ENCODE data around the gene AQP6. TPM values are rescaled to one million over a fixed set of nuclear protein-coding genes. Genes with fewer than 3 reads are reported as not detected.

The AQP6 gene
- polyA plus RNA-seq, 1 of the 3 experiments (the other 2 are of a cell fraction), result 0.10 TPM

DNA sequence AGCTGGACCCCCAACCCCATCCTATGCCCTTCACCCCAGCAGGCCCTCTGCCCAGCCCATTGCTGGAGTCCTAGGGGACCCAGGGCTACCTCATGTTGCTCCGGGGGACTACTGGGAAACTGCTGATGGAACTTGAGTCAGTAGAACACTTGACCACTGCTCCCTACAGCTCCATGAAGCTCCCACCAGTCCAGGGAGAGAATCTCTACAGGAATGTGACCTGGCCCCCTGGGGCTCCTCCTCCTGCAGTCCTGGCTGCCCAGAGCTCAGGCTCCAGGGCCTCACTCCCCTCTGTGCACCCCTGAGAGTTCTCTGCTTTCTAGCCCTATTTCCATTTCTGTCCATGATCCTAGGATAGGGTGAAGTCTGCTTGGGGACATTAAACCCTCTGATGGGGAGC is 33.0 kb upstream of the AQP6 start:
- Histone ChIP-seq H3K4me1 (ENCODE audit: control insufficient read depth in 1 of 2, insufficient read depth in 2 of 2, low read depth in 1 of 2, low read length in 1 of 2) (peaks cover 0 to 3% of the 10 kb centered on the region in 2 experiments; a peak in 1 of 4 replicates), H3K9me2 (no peaks in the 10 kb centered on the region), H3K36me3 (replicated peaks in 1 of 2; ENCODE audit: control insufficient read depth in 1 of 2, insufficient read depth in 2 of 2, low read length in 1 of 2) (no peaks in the 10 kb centered on the region), H4K20me1 (ENCODE audit: insufficient read depth) (no peaks in the 10 kb centered on the region), H3K9ac (no peak overlapping the region), H3K27me3 (ENCODE audit: insufficient read depth) (no peaks in the 10 kb centered on the region), H2AFZ (ENCODE audit: low read depth) (no peak overlapping the region), H3K4me3 (ENCODE audit: low read depth in 2 of 2, low read length in 1 of 2) (no peak overlapping the region), H3K79me2 (ENCODE audit: insufficient read depth) (no peaks in the 10 kb centered on the region), H3F3A (replicated peaks; ENCODE audit: insufficient read depth) (no peaks in the 10 kb centered on the region), H3K4me2 (no peak overlapping the region), H3K9me3 (no peaks in the 10 kb centered on the region), H3K27ac (ENCODE audit: low read depth in 2 of 2, low read length in 1 of 2) (no peak overlapping the region)
- no peak for DNase-seq
- WGBS (ENCODE audit: low lambda C conversion rate), result no CpG with 5 or more reads among the region's 1 CpG
- POLR2A ChIA-PET, result no interaction called here
- CTCF ChIA-PET, result interaction anchor here (0.6 to 2.0 kb wide), 4 partner anchors 25 to 116 kb away, joined by 3 to 7 read pairs (median 4); no protein-coding TSS in a partner anchor
- no peak for TF ChIP-seq TAF1 (IDR thresholded peaks at IDR 0.05; ENCODE audit: borderline replicate concordance, low read depth, low read length)
- no peak for TF ChIP-seq YY1 (IDR thresholded peaks at IDR 0.05; ENCODE audit: low read depth)
- no peak for TF ChIP-seq SIN3A (IDR thresholded peaks at IDR 0.05; ENCODE audit: borderline replicate concordance, low read depth, low read length)
- TF ChIP-seq MEF2A (IDR thresholded peaks at IDR 0.05; ENCODE audit: borderline replicate concordance, low read depth), result no peak
- no peak for TF ChIP-seq ELF1 (IDR thresholded peaks at IDR 0.05)
- TF ChIP-seq CHD2 (IDR thresholded peaks at IDR 0.05; ENCODE audit: low read length, partially characterized antibody), result no peak
- TF ChIP-seq, protein P1, sequence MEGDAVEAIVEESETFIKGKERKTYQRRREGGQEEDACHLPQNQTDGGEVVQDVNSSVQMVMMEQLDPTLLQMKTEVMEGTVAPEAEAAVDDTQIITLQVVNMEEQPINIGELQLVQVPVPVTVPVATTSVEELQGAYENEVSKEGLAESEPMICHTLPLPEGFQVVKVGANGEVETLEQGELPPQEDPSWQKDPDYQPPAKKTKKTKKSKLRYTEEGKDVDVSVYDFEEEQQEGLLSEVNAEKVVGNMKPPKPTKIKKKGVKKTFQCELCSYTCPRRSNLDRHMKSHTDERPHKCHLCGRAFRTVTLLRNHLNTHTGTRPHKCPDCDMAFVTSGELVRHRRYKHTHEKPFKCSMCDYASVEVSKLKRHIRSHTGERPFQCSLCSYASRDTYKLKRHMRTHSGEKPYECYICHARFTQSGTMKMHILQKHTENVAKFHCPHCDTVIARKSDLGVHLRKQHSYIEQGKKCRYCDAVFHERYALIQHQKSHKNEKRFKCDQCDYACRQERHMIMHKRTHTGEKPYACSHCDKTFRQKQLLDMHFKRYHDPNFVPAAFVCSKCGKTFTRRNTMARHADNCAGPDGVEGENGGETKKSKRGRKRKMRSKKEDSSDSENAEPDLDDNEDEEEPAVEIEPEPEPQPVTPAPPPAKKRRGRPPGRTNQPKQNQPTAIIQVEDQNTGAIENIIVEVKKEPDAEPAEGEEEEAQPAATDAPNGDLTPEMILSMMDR (IDR thresholded peaks at IDR 0.05), result no peak
- TF ChIP-seq, protein P2, sequence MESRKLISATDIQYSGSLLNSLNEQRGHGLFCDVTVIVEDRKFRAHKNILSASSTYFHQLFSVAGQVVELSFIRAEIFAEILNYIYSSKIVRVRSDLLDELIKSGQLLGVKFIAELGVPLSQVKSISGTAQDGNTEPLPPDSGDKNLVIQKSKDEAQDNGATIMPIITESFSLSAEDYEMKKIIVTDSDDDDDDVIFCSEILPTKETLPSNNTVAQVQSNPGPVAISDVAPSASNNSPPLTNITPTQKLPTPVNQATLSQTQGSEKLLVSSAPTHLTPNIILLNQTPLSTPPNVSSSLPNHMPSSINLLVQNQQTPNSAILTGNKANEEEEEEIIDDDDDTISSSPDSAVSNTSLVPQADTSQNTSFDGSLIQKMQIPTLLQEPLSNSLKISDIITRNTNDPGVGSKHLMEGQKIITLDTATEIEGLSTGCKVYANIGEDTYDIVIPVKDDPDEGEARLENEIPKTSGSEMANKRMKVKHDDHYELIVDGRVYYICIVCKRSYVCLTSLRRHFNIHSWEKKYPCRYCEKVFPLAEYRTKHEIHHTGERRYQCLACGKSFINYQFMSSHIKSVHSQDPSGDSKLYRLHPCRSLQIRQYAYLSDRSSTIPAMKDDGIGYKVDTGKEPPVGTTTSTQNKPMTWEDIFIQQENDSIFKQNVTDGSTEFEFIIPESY (IDR thresholded peaks at IDR 0.05; ENCODE audit: borderline replicate concordance, low read depth), result no peak
- TF ChIP-seq RCOR1 (IDR thresholded peaks at IDR 0.05; ENCODE audit: low read length), result no peak
- TF ChIP-seq GATA2 (CRISPR knock-in tag; IDR thresholded peaks at IDR 0.05), result no peak
- no peak for TF ChIP-seq RFX5 (IDR thresholded peaks at IDR 0.05; ENCODE audit: low read length)
- TF ChIP-seq, protein P3, sequence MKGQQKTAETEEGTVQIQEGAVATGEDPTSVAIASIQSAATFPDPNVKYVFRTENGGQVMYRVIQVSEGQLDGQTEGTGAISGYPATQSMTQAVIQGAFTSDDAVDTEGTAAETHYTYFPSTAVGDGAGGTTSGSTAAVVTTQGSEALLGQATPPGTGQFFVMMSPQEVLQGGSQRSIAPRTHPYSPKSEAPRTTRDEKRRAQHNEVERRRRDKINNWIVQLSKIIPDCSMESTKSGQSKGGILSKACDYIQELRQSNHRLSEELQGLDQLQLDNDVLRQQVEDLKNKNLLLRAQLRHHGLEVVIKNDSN (IDR thresholded peaks at IDR 0.05; ENCODE audit: borderline replicate concordance, low read depth), result no peak
- TF ChIP-seq SMC3 (IDR thresholded peaks at IDR 0.05; ENCODE audit: low read depth, low read length), result no peak
- TF ChIP-seq TEAD4 (IDR thresholded peaks at IDR 0.05; ENCODE audit: borderline replicate concordance, insufficient read depth), result no peak
- TF ChIP-seq, protein P4, sequence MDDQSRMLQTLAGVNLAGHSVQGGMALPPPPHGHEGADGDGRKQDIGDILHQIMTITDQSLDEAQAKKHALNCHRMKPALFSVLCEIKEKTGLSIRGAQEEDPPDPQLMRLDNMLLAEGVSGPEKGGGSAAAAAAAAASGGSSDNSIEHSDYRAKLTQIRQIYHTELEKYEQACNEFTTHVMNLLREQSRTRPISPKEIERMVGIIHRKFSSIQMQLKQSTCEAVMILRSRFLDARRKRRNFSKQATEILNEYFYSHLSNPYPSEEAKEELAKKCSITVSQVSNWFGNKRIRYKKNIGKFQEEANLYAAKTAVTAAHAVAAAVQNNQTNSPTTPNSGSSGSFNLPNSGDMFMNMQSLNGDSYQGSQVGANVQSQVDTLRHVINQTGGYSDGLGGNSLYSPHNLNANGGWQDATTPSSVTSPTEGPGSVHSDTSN (IDR thresholded peaks at IDR 0.05), result no peak
- TF ChIP-seq EZH2phosphoT487 (IDR thresholded peaks at IDR 0.05; ENCODE audit: borderline replicate concordance, low read depth), result no peak

Measured in SK-N-SH (cell line).